ENCODE results near the gene ATP11A. TPM values are rescaled to one million over a fixed set of nuclear protein-coding genes. Genes with fewer than 3 reads are reported as not detected.

The ATP11A gene
- total and polyA plus RNA-seq, 2 donors (not counting 3 experiments of a cell fraction or from before 2014, with no cell fraction given) = 16.5 to 88.1 TPM

DNA sequence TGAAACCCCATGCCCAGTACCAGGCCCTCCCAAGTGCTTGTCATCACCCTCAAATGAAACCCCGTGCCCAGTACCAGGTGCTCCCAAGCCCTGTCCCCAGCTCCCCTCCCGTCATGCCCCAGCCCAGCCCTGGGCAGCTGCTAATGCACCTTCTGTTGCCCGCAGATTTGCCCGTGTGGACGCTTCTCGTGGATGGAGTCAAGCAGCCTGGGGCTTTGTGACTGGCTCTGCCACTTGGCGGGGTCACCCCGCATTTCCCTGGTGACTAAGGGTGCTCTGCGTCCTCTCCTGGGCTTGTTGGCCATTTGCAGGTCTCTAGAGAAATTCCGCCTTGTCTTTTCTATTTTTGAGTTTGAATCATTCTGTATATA lies 82.7 kb downstream of the ATP11A start:
- ChIA-PET POLR2A (no interaction called here), CTCF (interaction anchor here (0.8 kb wide), 1 partner anchor 12 kb away, joined by 3 read pairs; no protein-coding TSS in a partner anchor)
- Histone ChIP-seq H3K9ac (replicated peaks; ENCODE audit: extremely low read depth, insufficient read depth, low read length) (no peak overlapping the region), H3K27me3 (ENCODE audit: control insufficient read depth in 2 of 2, insufficient read depth in 2 of 2, low read length in 2 of 2) (no peaks in the 10 kb centered on the region), H3K79me2 (ENCODE audit: control insufficient read depth, insufficient read depth, low read length) (no peaks in the 10 kb centered on the region), H3K4me3 (replicated peaks in 1 of 3; ENCODE audit: insufficient read depth in 1 of 3, low read depth in 1 of 3, low read length in 3 of 3) (no peak overlapping the region), H4K20me1 (replicated peaks; ENCODE audit: control insufficient read depth, extremely low read depth, insufficient read depth, low read length) (no peaks in the 10 kb centered on the region), H3K27ac (ENCODE audit: insufficient read depth, low read depth, low read length) (no peak overlapping the region), H3K9me3 (replicated peaks; ENCODE audit: control insufficient read depth, insufficient read depth, low read length) (no peaks in the 10 kb centered on the region), H3K36me3 (ENCODE audit: control insufficient read depth in 2 of 2, extremely low read depth in 1 of 2, insufficient read depth in 2 of 2, low read length in 2 of 2) (peaks cover 2% of the 10 kb centered on the region in 2 experiments), H2AFZ (ENCODE audit: low read depth, low read length) (no peak overlapping the region), H3K4me2 (ENCODE audit: insufficient read depth, low read length) (no peak overlapping the region), H3K4me1 (ENCODE audit: control insufficient read depth, extremely low read depth, insufficient read depth, low read length) (peaks cover under 1% of the 10 kb centered on the region), H3K9me1 (replicated peaks; ENCODE audit: control insufficient read depth, extremely low read depth, insufficient read depth, low read length) (no peaks in the 10 kb centered on the region)
- dilution Hi-C loops (cut with MboI; ENCODE audit: extremely low pct_ligation_motif_present, low sequenced_read_pairs) = no loop called here
- FAIRE-seq = no peak
- no TSS peak for BruUV-seq (replicated peaks)
- intact Hi-C loops (cut with micrococcal nuclease) = no loop called here
- TF ChIP-seq FOS (IDR thresholded peaks at IDR 0.05; ENCODE audit: borderline replicate concordance, insufficient read depth, low read length) = no peak
- TF ChIP-seq, protein P1, sequence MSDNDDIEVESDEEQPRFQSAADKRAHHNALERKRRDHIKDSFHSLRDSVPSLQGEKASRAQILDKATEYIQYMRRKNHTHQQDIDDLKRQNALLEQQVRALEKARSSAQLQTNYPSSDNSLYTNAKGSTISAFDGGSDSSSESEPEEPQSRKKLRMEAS (IDR thresholded peaks at IDR 0.05; ENCODE audit: insufficient read depth, insufficient read length) = no peak
- TF ChIP-seq, protein P2, sequence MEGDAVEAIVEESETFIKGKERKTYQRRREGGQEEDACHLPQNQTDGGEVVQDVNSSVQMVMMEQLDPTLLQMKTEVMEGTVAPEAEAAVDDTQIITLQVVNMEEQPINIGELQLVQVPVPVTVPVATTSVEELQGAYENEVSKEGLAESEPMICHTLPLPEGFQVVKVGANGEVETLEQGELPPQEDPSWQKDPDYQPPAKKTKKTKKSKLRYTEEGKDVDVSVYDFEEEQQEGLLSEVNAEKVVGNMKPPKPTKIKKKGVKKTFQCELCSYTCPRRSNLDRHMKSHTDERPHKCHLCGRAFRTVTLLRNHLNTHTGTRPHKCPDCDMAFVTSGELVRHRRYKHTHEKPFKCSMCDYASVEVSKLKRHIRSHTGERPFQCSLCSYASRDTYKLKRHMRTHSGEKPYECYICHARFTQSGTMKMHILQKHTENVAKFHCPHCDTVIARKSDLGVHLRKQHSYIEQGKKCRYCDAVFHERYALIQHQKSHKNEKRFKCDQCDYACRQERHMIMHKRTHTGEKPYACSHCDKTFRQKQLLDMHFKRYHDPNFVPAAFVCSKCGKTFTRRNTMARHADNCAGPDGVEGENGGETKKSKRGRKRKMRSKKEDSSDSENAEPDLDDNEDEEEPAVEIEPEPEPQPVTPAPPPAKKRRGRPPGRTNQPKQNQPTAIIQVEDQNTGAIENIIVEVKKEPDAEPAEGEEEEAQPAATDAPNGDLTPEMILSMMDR (IDR thresholded peaks at IDR 0.05; ENCODE audit: extremely low read depth in 1 of 2, insufficient read depth in 1 of 2, low read depth in 1 of 2, low read length in 2 of 2) = no peak
- no peak for TF ChIP-seq POLR2A (IDR thresholded peaks at IDR 0.05; ENCODE audit: low read depth, low read length)
- no peak for TF ChIP-seq GATA2 (IDR thresholded peaks at IDR 0.05; ENCODE audit: insufficient read depth, insufficient read length, low read depth, low read length)
- TF ChIP-seq EZH2 (IDR thresholded peaks at IDR 0.05; ENCODE audit: borderline replicate concordance, low read depth, low read length, severe bottlenecking) = no peak
- TF ChIP-seq POLR2AphosphoS5 (IDR thresholded peaks at IDR 0.05; ENCODE audit: insufficient read depth, low read depth, low read length) = no peak
- no peak for TF ChIP-seq JUN (IDR thresholded peaks at IDR 0.05; ENCODE audit: borderline replicate concordance, insufficient read depth, insufficient read length, low read depth)
- TF ChIP-seq MYC (IDR thresholded peaks at IDR 0.05; ENCODE audit: low read depth, low read length) = no peak
- no peak for DNase-seq (ENCODE audit: low read depth, low spot score)

All from endothelial cell of umbilical vein (primary cell).